H1 (cell line): ENCODE results near the gene SLC38A8. TPM values are rescaled to one million over a fixed set of nuclear protein-coding genes. Genes with fewer than 3 reads are reported as not detected.

Experiments used
- CTCF ChIA-PET: fragments of 300-600 bp; sonication (Branson Sonifier 250); formaldehyde crosslinking; loops from one replicate; lab custom pipeline; 2021; ENCODE audit not compliant: partially characterized antibody; lab: Charles Lee
- POLR2A ChIA-PET: fragments of 300-600 bp; sonication (Branson Sonifier 250); formaldehyde crosslinking; loops from one replicate; lab custom pipeline; 2021; ENCODE audit warnings: inconsistent platforms; ENCODE audit not compliant: partially characterized antibody; lab: Charles Lee
- DNase-seq, 2 experiments: peaks; one replicate each; pipeline versions ENCODE4 v3.0.0 to v3.0.0-alpha.2; 2010 to 2022; ENCODE audit warnings: low spot score in 2 of 2, low read depth in 1 of 2, mixed read lengths in 1 of 2
- FAIRE-seq: peaks from 2 replicates; lab custom pipeline; 2011; peaks lifted over from hg19 to GRCh38; lab: Jason Lieb, UNC
- H2AFZ ChIP-seq: 2 replicates; pipeline ENCODE4 v1.8.1; 2012; ENCODE audit warnings: low read length, inconsistent platforms
- H2AK5ac ChIP-seq: 2 replicates; pipeline ENCODE4 v1.6.1; 2013; ENCODE audit warnings: low read depth, low read length
- H2BK120ac ChIP-seq: replicated peaks from 2 replicates; pipeline ENCODE3; 2013; ENCODE audit warnings: low read depth, low read length, inconsistent platforms
- H2BK12ac ChIP-seq: 2 replicates; pipeline ENCODE4 v1.6.1; 2013; ENCODE audit warnings: low read depth, low read length
- H2BK15ac ChIP-seq: 2 replicates; pipeline ENCODE4 v1.6.1; 2013; ENCODE audit warnings: low read length
- H2BK20ac ChIP-seq: 2 replicates; pipeline ENCODE4 v1.6.1; 2013; ENCODE audit warnings: low read length
- H2BK5ac ChIP-seq: 2 replicates; pipeline ENCODE4 v1.6.1; 2013; ENCODE audit warnings: low read depth, low read length
- H3K14ac ChIP-seq: 2 replicates; pipeline ENCODE4 v1.6.1; 2013; ENCODE audit warnings: inconsistent platforms; ENCODE audit not compliant: insufficient read length
- H3K18ac ChIP-seq: 2 replicates; pipeline ENCODE4 v1.6.1; 2013; ENCODE audit warnings: low read length; ENCODE audit errors: extremely low read depth
- H3K23ac ChIP-seq: 2 replicates; pipeline ENCODE4 v1.6.1; 2013; ENCODE audit warnings: inconsistent platforms; ENCODE audit not compliant: insufficient read length
- H3K23me2 ChIP-seq: 2 replicates; pipeline ENCODE4 v1.6.1; 2013; ENCODE audit warnings: low read depth, low read length
- H3K27ac ChIP-seq: 2 replicates; pipeline ENCODE4 v1.6.1; 2011; ENCODE audit warnings: low read depth, low read length, inconsistent platforms
- H3K27me3 ChIP-seq, 4 experiments: replicated peaks in 1 of 4; 1 replicate in 1 of 4; 2 replicates in 3 of 4; pipeline versions ENCODE4 v1.6.1 to v1.8.1; 2011 to 2013; ENCODE audit warnings: low read length in 3 of 4, mild to moderate bottlenecking in 3 of 4, inconsistent platforms in 2 of 4, mixed read lengths in 2 of 4, moderate library complexity in 1 of 4; ENCODE audit not compliant: control insufficient read depth in 3 of 4, insufficient read depth in 3 of 4; ENCODE audit errors: extremely low read depth in 1 of 4
- H3K36me3 ChIP-seq, 4 experiments: 2 replicates each; pipeline versions ENCODE4 v1.6.1 to v1.8.1; 2011 to 2013; ENCODE audit warnings: mild to moderate bottlenecking in 4 of 4, low read length in 3 of 4, moderate library complexity in 2 of 4, control low read depth in 1 of 4, inconsistent platforms in 1 of 4; ENCODE audit not compliant: insufficient read depth in 4 of 4, control insufficient read depth in 2 of 4
- H3K4ac ChIP-seq: replicated peaks from 2 replicates; pipeline ENCODE3; 2013; ENCODE audit warnings: low read length, low read depth, mixed read lengths, inconsistent platforms; ENCODE audit not compliant: insufficient read length
- H3K4me1 ChIP-seq, 4 experiments: replicated peaks in 1 of 4; 1 replicate in 1 of 4; 2 replicates in 3 of 4; pipeline versions ENCODE4 v1.6.1 to v1.8.1; 2011 to 2013; ENCODE audit warnings: low read length in 3 of 4, inconsistent platforms in 2 of 4, mixed read lengths in 1 of 4; ENCODE audit not compliant: insufficient read depth in 4 of 4, control insufficient read depth in 3 of 4
- H3K4me2 ChIP-seq, 2 experiments: 2 replicates each; pipeline versions ENCODE4 v1.6.1 to v1.8.1; 2011 to 2013; ENCODE audit warnings: low read depth in 2 of 2, low read length in 2 of 2, control low read depth in 1 of 2, inconsistent platforms in 1 of 2, mild to moderate bottlenecking in 1 of 2; ENCODE audit not compliant: insufficient read depth in 1 of 2
- H3K4me3 ChIP-seq, 4 experiments: fragments of 200-600, 300-600 bp in 1 of 4; sonication (generic), shearing (Covaris generic), sonication (Bioruptor Twin) in 1 of 4; 2 replicates each; pipeline versions ENCODE4 v1.5.1 to v1.8.1; 2011 to 2016; ENCODE audit warnings: low read length in 4 of 4, low read depth in 3 of 4, control low read depth in 2 of 4, inconsistent platforms in 2 of 4, mild to moderate bottlenecking in 2 of 4, mixed read lengths in 1 of 4, moderate library complexity in 1 of 4; ENCODE audit not compliant: insufficient read depth in 2 of 4; ENCODE audit errors: extremely low read depth in 1 of 4
- H3K56ac ChIP-seq: replicated peaks from 2 replicates; pipeline ENCODE3; 2013; ENCODE audit warnings: low read depth, mild to moderate bottlenecking, mixed read lengths, low read length, inconsistent platforms; ENCODE audit not compliant: insufficient read length
- H3K79me1 ChIP-seq: 2 replicates; pipeline ENCODE4 v1.6.1; 2013; ENCODE audit warnings: low read depth, low read length, control low read depth
- H3K79me2 ChIP-seq, 2 experiments: 2 replicates each; pipeline versions ENCODE4 v1.6.1 to v1.8.1; 2012 to 2013; ENCODE audit warnings: low read length in 2 of 2, mild to moderate bottlenecking in 2 of 2, inconsistent platforms in 1 of 2; ENCODE audit not compliant: insufficient read depth in 2 of 2, control insufficient read depth in 1 of 2
- H3K9ac ChIP-seq, 4 experiments: replicated peaks in 1 of 4; 1 replicate in 1 of 4; 2 replicates in 3 of 4; pipeline versions ENCODE4 v1.6.1 to v1.8.1; 2011 to 2013; ENCODE audit warnings: low read depth in 3 of 4, low read length in 3 of 4, control low read depth in 2 of 4, mild to moderate bottlenecking in 2 of 4, moderate library complexity in 2 of 4, inconsistent platforms in 1 of 4; ENCODE audit errors: extremely low read depth in 1 of 4
- H3K9me3 ChIP-seq, 2 experiments: 2 replicates each; pipeline versions ENCODE4 v1.6.1 to v1.8.1; 2012 to 2013; ENCODE audit warnings: mild to moderate bottlenecking in 2 of 2, moderate library complexity in 2 of 2, control low read depth in 1 of 2, inconsistent platforms in 1 of 2, low read depth in 1 of 2, low read length in 1 of 2, mixed read lengths in 1 of 2; ENCODE audit not compliant: insufficient read depth in 2 of 2
- H4K20me1 ChIP-seq, 2 experiments: replicated peaks in 1 of 2; 2 replicates each; pipeline versions ENCODE3 to v1.8.1; 2011 to 2013; ENCODE audit warnings: inconsistent platforms in 2 of 2, low read length in 2 of 2, mild to moderate bottlenecking in 1 of 2; ENCODE audit not compliant: insufficient read depth in 2 of 2, control insufficient read depth in 1 of 2
- H4K5ac ChIP-seq: 2 replicates; pipeline ENCODE4 v1.6.1; 2013; ENCODE audit warnings: low read length, low read depth, mixed read lengths, inconsistent platforms; ENCODE audit not compliant: insufficient read length
- H4K8ac ChIP-seq: 2 replicates; pipeline ENCODE4 v1.8.0; 2013; ENCODE audit warnings: mild to moderate bottlenecking, moderate library complexity, low read length, inconsistent platforms; ENCODE audit not compliant: insufficient read depth; ENCODE audit errors: extremely low read depth
- H4K91ac ChIP-seq: replicated peaks from 2 replicates; pipeline ENCODE3; 2013; ENCODE audit warnings: low read length, mixed read lengths, inconsistent platforms; ENCODE audit not compliant: insufficient read length
- BACH1 ChIP-seq: IDR thresholded peaks from 2 replicates; pipeline ENCODE4 v1.6.1; 2012; ENCODE audit warnings: low read length, improper control_type of control experiment
- CBX8 ChIP-seq: fragments of 300-800, 300-1000 bp; sonication (generic); IDR thresholded peaks from 2 replicates; pipeline ENCODE4 v1.7.1; 2016; ENCODE audit warnings: low read depth, low read length, borderline replicate concordance
- CTCF ChIP-seq, 3 experiments: IDR thresholded peaks; 1 replicate in 2 of 3; 2 replicates in 1 of 3; pipeline versions ENCODE4 v1.5.1 to v1.6.1; 2011; ENCODE audit warnings: low read length in 3 of 3, mild to moderate bottlenecking in 3 of 3, inconsistent platforms in 2 of 3, low read depth in 1 of 3, moderate library complexity in 1 of 3; ENCODE audit not compliant: insufficient read depth in 1 of 3; ENCODE audit errors: control extremely low read depth in 1 of 3
- EGR1 ChIP-seq: IDR thresholded peaks from 2 replicates; pipeline ENCODE4 v1.6.1; 2011; ENCODE audit warnings: low read depth, low read length, borderline replicate concordance
- POLR2A ChIP-seq, 2 experiments: IDR thresholded peaks; 1 replicate in 1 of 2; 2 replicates in 1 of 2; pipeline ENCODE4 v1.6.1; 2011; ENCODE audit warnings: low read depth in 2 of 2, low read length in 2 of 2, mild to moderate bottlenecking in 2 of 2; ENCODE audit errors: control extremely low read depth in 1 of 2
- POU5F1 ChIP-seq: IDR thresholded peaks from 2 replicates; pipeline ENCODE4 v1.6.1; 2011; ENCODE audit warnings: low read depth, mild to moderate bottlenecking, low read length, moderate library complexity
- RNF2 ChIP-seq: fragments of 200-900, 300-1000 bp; sonication (generic); IDR thresholded peaks from 2 replicates; pipeline ENCODE4 v1.7.1; 2016; ENCODE audit warnings: borderline replicate concordance, low read depth, mild to moderate bottlenecking, antibody characterized with exemption, low read length; ENCODE audit not compliant: poor library complexity, severe bottlenecking; ENCODE audit errors: missing control alignments
- SP1 ChIP-seq: IDR thresholded peaks from 2 replicates; pipeline ENCODE4 v1.6.1; 2011; ENCODE audit warnings: low read depth, low read length
- SP4 ChIP-seq: IDR thresholded peaks from 2 replicates; pipeline ENCODE4 v1.6.1; 2012; ENCODE audit warnings: low read length, inconsistent platforms
- TAF1 ChIP-seq: IDR thresholded peaks from 2 replicates; pipeline ENCODE4 v1.6.1; 2011; ENCODE audit warnings: mild to moderate bottlenecking, low read depth, low read length
- TBP ChIP-seq: IDR thresholded peaks from 2 replicates; pipeline ENCODE4 v1.6.1; 2011; ENCODE audit warnings: low read depth, low read length, improper control_type of control experiment
- WGBS, 2 experiments: shearing (Covaris generic) in 1 of 2; methylation state at CpG; one replicate each; pipeline versions ENCODE4 v1.1.6 to v1.1.7; 2013 to 2015; ENCODE audit warnings: low lambda C conversion rate in 2 of 2, mixed read lengths in 2 of 2, inconsistent platforms in 1 of 2, low coverage in 1 of 2, missing lambda C conversion rate in 1 of 2; ENCODE audit not compliant: insufficient replicate concordance in 2 of 2, insufficient coverage in 1 of 2, insufficient read length in 1 of 2; ENCODE audit errors: extremely low coverage in 1 of 2, missing lambda C conversion rate in 1 of 2; 5-methylcytosine and 5-hydroxymethylcytosine counted together
- polyA plus RNA-seq, 7 experiments: library from polyadenylated mRNA; depleted of rRNA in 3 of 7; stranded (reverse) in 5 of 7; unstranded in 2 of 7; fragments of >200 nt in 5 of 7; fragments of 200-250 nt in 2 of 7; gene quantifications; 1 replicate in 5 of 7; 2 replicates in 1 of 7; 4 replicates in 1 of 7; pipeline versions ENCODE4 v1.2.1 to v1.2.3, GENCODE V29; 2011 to 2013; ENCODE audit warnings: missing spikeins in 2 of 7, mixed read lengths in 2 of 7
- total RNA-seq: library from RNA; stranded (reverse); fragmentation: NEBNext Ultra II Directional; extraction: Animal tissue kit (Norgen Biotek cat#: 25700); gene quantifications from 2 replicates; pipeline ENCODE4 v1.2.1, GENCODE V29; 2021
- TF ChIP-seq, protein P1 (sequence below): IDR thresholded peaks from 2 replicates; pipeline ENCODE4 v1.6.1; 2012; ENCODE audit warnings: inconsistent platforms

Gene SLC38A8
- total and polyA plus RNA-seq, 2 of the 8 experiments (the other 6 are each of a cell fraction or from before 2014, with no cell fraction given): 0.08 TPM; not detected in 1

DNA sequence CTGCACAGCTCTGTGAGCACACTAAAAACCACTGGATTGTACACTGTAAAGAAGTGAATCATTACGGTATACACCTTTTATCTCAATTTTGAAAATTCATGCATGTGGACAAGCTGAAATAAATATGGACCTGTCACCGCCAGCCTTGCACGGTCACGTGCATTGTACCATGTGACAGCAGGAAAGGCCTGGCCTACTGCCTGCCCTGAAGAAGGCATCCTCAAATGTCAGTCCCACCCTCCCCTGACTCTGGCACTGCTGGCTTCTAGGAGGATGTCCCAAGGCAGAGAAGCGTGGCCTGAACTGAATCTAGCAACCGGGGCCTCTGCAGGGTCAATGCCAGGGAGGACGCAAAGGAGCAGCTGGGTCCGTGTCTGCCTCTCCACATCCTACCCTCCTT, 34.6 kb downstream of the SLC38A8 start:
- Histone ChIP-seq H3K27me3 (no peaks in the 10 kb centered on the region; a peak in 1 of 7 replicates), H4K8ac (no peak overlapping the region), H2AFZ (no peak overlapping the region), H3K4me3 (no peak overlapping the region), H2BK120ac (no peak overlapping the region), H3K23me2 (no peaks in the 10 kb centered on the region), H3K23ac (no peak overlapping the region), H3K14ac (no peak overlapping the region), H3K9ac (no peak overlapping the region), H4K20me1 (no peaks in the 10 kb centered on the region), H2BK15ac (no peak overlapping the region), H3K18ac (no peak overlapping the region), H3K79me2 (no peaks in the 10 kb centered on the region), H3K4me2 (no peak overlapping the region), H4K91ac (no peak overlapping the region), H2BK20ac (no peak overlapping the region), H3K56ac (no peak overlapping the region), H3K4ac (no peak overlapping the region), H3K79me1 (no peaks in the 10 kb centered on the region), H4K5ac (no peak overlapping the region), H2BK5ac (no peak overlapping the region), H3K4me1 (no peaks in the 10 kb centered on the region), H3K27ac (no peak overlapping the region), H3K36me3 (no peaks in the 10 kb centered on the region), H3K9me3 (no peaks in the 10 kb centered on the region), H2AK5ac (no peak overlapping the region), H2BK12ac (no peak overlapping the region; the same call in 1 of the 2 replicates)
- no peak for DNase-seq
- POLR2A ChIA-PET: interaction anchor here (1.1 to 1.4 kb wide), 3 partner anchors 10 to 14 kb away, joined by 3 to 4 read pairs (median 4); no protein-coding TSS in a partner anchor
- CTCF ChIA-PET: interaction anchor here (0.8 to 1.4 kb wide), 4 partner anchors 9 to 111 kb away, joined by 3 to 4 read pairs (median 3); no protein-coding TSS in a partner anchor
- 96% methylated on average over 7 of the region's 8 CpGs; no CpG with 5 or more reads in 1 of the 2 experiments for WGBS, 2 experiments
- no peak for FAIRE-seq
- TF ChIP-seq BACH1 (no peak), CTCF (IDR thresholded peaks at IDR 0.05; ENCODE audit: control extremely low read depth in 1 of 3, insufficient read depth in 1 of 3, low read depth in 1 of 3, low read length in 3 of 3) (no peak), TAF1 (no peak), RNF2 (no peak), SP4 (no peak), TBP (no peak), POLR2A (IDR thresholded peaks at IDR 0.05; ENCODE audit: control extremely low read depth in 1 of 2, low read depth in 2 of 2, low read length in 2 of 2) (no peak), POU5F1 (no peak), CBX8 (no peak), SP1 (no peak), EGR1 (no peak)
- TF ChIP-seq, protein P1, sequence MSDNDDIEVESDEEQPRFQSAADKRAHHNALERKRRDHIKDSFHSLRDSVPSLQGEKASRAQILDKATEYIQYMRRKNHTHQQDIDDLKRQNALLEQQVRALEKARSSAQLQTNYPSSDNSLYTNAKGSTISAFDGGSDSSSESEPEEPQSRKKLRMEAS: no peak
